Middle frontal gyrus (tissue), 1 donor: ENCODE data around the gene IQGAP2.

Experiments used
- DNase-seq: peaks from one replicate; pipeline ENCODE4 v3.0.0-alpha.2; 2015; ENCODE audit warnings: low spot score; ENCODE audit errors: extremely low spot score

IQGAP2 gene

DNA sequence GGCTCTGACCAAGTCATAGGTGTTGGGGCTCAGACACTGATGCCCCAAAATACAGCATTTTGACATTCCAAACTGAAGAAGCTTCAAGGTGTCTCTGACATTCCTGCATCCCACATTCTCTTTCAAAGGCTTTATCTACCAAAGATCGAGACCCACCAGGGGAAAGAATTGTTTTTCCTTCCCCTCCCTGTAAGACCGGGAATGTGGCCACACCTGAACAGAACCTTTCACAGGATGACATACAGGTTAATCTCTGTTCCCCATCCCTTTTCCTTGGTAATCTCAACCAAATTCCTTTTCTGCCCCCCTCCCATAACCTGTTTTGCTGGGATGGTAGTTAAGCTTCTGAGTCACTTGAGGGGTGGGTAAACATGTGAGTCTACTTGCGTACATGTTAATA is 72.3 kb downstream of the IQGAP2 start:
- DNase-seq = no peak

DNA sequence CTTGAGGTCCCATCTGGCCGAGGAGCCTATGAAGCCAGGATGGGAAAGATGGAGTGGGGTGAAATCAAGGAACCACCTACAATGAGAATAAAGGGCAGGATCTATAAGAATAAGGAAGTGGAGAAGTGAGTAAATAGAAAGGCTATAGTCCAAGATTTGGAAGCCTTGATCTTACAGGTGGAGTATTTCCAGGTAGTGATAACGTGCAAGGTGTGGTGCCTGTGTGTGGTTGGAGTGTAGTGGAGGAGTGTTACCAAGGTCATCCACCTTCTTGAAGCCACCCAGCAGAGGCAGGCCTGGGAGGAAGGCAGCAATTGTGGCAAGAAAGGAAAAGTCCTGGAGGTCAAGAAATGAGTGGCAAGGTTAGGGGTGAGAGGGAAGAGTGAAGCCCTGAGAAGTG is 72.9 kb downstream of the IQGAP2 start:
- DNase-seq = no peak

DNA sequence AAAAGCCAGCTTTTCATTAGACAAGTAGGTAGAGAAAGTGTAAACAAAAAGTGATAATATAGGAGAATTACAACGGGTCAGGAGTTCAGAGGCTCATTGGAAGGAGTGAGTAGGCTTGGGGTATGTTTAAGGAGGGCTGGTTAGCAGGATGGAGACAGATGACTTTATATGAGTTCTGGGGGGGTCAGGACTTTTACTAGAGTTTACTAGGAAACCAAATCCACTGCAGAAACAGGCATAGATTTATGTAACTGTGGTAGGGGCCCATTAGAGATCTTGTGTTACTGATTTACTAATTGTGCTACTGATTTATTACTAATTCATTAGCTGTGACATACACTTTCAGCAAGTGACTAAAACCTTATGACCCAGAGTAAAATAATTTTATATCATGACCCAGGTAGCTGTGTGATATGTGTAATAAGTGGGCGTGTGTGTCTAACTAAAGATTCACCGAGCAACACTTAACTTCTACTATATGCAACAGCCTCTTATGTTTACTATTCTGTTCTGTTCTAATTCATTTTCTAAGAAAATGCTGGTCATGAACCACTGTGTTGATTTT is 73.5 kb downstream of the IQGAP2 start:
- no peak for DNase-seq

DNA sequence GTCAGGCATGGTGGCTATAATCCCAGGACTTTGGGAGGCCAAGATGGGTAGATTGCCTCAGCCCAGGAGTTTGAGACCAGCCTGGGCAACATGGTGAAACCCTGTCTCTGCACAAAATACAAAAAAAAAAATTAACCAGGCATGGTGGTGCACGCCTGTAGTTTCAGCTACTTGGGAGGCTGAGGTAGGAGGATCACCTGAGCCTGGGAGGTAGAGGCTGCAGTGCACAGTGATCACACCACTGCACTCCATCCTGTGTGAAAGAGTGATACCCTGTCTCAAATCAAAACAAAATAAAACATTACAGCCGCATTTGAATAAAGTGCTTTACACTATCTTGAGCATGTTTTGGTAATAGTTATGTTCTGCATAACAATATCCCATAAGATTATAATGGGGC is 74.0 kb downstream of the IQGAP2 start:
- DNase-seq = no peak

DNA sequence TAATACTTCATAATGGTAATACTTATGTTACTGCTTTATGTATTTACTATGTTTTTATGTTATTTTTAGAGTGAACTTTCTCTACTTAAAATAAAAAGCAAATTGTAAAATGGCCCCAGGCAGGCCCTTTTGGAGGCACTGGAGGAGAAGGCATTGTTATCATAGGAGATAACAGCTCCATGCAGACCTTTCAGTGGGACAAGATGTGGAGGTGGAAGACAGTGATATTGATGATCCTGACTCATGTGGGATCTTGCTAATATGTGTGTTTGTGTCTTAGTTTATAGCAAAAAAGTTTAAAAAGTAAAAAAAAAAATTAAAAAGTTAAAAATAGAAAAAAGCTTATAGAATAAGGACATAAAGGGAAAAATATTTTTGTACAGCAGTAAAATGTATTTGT is 74.5 kb downstream of the IQGAP2 start:
- DNase-seq = no peak

DNA sequence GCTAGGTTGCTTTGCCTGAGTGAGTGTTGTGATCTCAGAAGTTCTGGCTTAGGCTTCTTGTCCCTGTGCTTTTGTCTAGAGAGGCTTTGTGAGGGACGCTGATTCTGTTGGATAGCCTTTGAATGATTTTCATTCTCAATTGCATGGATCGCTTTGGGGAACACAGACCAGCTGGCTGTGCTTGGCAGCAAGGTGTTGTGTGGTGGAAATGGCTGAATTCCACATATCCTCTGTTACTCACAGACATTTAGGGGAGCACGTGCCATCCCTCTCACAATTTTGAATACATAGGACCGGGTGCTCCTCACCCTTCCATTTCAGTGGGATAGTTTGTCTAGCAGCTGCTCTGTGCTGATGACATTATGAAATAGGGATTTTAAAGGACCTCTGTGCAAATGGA is 76.2 kb downstream of the IQGAP2 start:
- no peak for DNase-seq

DNA sequence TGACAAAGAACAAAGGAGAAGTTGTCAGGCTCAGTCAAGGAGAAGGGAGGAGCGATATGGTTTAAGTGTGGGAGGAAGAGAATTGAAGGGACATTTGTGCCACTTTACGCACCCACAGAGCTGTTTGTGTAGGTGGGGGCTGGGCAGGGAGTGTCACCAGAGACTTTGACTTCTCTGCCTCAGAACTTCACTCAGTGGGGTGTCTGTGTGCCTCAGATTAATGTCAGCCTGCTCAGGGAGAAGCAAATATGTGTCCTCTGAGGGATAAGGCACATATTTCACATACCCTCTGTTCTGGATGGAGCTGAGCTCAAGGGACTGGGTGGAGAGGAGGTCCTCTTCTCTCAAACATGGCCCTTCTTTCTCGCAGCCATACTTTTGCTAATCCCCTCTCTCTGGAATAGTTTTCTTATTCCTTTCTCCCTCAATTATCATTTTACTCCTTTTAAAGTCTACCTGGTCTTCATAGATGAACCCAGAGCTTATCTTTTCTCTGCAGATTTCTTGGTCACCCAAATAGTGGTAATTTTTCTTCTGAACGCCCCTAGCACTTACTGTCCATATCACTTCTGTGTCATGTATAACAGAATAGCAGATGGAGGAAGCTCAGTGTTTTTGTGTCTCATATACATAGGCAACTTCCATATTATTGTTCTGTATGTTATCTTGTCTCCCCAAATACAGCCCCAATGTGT is 77.0 kb downstream of the IQGAP2 start:
- DNase-seq = no peak

DNA sequence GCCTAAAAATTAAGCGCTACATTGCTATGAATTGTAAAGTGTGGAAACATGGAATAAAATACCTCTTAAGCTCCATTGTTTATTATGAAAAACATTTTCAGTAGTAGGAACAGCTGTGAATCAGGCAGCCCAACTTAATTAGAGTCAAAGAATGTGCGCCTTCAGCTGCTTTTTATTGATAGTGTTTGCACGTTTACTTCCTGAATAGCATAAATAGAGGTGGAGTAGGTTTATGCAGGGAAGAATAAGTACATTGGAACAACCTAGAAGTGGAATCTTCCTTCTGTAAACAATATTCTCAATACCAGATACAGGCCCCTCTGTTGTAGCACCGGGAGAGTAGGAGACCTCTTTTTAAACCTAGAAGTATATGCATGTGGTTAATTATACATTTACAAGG is 79.9 kb downstream of the IQGAP2 start:
- no peak for DNase-seq

DNA sequence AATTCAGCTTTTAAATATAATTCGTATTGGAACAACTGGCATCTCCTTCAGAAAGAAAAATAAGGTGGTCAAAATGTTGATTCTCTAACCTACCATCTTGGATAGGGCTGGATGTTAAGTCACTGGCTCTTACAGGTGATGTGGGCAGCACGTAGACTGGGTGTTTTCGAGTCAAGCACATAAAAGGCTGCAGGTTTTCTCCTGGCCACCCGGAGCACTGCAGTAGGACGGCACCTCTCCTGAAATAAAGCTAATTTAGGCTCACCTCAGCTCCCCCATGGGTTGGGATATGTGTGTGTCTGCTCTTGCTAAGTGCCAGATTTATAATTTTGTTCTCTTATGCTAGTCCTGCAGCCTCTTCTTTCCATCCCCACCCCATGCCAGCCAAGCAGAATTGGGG is 80.3 kb downstream of the IQGAP2 start:
- DNase-seq = no peak

DNA sequence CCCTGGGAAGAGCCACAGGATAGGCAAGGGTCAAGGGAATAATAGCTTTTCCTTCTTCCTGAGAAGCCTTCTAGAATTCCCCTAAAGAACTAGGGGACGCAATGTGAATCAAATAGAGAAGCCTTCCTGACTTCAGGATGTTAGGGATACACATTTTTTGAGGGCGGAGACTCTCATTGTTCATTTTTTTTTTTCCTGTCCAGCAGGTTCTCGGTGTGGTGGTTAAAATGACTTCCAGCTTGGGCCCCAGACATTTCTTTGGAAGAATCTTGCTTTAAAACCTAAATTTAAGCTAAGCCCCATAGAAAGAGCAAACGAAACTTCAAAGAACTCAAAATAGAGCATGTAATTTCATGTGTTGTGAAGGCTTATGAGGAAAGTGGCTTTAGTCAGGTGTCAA is 80.8 kb downstream of the IQGAP2 start:
- DNase-seq = no peak

DNA sequence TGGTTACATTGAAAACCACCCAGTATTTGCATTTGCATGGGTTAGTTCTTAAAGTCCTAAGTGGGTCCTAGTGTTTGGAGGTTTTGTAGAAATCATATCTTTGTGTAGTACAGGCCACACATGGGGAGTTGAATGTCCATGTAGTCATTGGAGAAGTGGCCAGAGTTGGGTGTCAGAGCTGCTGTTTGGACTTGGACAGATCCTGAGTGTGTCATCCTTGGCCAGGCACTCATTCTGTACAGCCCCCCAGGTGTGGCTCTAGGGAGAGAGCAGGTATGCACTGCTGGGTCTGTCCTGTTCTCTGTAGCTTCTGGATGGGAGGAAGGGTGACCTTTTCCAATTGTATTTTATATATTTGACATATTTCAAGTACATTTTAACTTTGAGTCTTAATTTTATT is 82.4 kb downstream of the IQGAP2 start:
- no peak for DNase-seq

DNA sequence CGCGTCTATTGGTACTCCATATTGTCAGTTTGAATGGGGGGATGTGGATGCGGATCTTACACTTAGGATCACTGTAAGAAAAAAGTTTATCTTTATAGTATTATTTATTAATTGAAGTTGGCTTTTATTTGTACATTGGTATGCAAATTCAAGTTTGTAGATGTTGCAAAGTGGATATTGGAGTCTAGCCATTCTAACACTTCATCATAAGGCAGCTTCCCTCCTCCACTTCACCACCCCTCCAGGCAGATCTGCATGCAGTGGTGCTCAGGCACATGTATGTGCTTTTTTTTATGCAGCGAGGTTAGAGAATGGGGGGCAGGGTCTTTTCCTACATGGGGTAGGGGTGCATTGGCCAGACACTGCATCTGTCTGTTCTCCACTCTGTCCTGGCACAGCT is 84.3 kb downstream of the IQGAP2 start:
- no peak for DNase-seq

DNA sequence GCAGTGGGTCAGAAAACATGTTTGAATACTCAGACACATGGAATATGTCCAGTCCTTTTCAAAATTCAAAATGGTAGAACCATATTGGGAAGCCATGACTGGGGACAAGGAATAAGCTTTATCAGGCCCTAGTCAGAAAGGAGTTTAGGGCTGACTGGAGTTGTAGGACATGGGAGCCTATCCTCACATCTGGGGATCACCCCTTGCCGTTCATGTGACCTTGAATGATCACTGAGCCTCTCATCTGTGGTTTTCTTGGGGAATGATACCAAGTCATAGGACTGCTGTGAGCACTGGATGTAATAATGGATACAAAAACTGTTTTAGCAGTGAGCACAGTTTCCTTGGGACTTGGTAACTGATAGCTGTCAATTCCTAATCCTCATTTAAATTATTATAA is 84.7 kb downstream of the IQGAP2 start:
- no peak for DNase-seq

DNA sequence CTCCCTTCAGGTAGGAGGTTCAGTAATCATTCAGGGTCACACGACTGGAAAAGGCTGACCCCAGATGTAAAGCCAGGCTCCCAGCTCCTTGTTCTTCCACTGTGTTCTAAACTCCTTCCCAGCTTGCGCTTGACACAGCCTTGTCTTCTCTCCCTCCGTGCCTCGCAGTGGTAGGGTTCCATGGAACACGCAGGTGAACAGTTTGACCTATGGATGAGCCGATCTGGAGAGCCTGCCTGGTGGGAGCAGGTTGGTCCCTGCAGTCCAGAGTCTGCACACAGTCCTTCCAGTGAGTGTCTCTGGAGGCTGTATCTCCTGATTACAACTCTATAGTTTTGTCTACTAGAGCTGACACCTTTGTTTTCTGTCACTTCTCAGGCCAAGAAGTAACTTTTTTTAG is 85.9 kb downstream of the IQGAP2 start:
- DNase-seq = no peak

DNA sequence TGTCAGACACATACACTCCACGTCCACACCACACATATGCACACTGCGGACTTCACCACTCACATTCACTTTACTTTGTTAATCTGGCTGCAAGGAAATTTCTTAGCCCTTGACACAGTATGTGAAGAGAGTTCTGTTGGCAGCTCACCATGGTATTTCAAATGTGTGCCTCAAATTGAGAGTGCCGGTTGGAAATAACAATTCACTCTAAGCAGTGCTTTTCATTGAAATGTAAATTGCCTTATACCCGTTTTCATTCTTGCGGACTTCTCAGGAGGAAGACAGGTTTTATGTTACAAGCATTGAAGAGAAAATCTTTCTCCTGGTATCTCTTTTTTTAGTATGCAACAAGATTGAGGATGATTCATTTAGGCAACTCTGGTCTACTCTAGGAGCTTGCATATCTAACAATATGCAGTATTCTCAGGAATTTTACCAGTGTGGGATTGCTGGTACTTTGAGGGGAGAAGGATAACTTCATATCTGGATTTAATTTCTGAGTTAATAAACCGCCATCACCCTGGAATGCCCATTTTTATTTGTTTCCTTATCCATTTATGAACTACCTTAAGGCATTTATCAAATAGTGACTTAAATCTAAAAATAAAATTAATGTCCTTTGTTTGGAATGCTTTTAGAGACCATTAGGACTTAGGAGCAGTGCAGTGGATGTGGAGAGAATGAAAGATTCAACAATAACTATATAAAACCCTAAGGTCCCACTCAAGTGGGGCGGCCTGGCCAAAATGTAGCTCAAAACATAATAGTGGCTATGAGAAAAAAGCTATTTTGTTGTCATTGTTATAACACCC is 87.0 kb downstream of the IQGAP2 start:
- no peak for DNase-seq

DNA sequence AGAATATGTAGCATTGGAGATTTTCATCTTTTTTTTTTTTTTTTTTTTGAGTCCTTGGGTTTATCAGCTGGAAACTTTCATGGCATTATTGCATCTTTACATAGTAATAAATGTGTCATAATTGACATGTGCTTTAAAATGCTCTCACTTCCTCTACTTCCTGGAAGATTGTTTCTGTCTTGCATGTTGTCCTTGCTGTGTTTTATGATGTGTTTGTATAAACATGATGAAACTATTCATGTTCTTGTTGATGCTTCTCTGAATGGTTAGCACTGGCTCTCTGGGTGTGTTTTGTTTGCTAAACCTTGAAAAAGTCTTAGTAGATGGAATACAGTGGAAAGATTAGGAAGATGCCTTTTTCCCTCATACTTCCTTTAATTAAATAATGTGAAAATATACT is 87.9 kb downstream of the IQGAP2 start:
- DNase-seq = no peak

DNA sequence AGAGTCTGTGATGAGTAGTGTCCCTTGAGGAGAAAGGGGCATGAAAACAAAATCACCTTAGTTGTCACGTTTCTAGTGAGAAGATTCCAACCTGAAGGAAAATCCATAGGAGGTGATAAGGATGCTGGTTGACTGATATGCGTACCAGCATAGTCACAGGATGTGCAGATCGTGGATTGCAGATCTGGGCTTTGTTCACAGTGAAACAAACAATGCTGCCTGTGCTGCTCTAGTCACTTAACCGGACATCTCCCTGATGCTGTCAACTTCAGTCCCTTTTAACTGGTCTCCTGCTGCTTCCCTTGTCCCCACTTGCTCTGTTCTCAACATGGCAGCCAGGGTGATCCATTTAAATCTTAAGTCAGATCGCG is 89.7 kb downstream of the IQGAP2 start:
- no peak for DNase-seq

DNA sequence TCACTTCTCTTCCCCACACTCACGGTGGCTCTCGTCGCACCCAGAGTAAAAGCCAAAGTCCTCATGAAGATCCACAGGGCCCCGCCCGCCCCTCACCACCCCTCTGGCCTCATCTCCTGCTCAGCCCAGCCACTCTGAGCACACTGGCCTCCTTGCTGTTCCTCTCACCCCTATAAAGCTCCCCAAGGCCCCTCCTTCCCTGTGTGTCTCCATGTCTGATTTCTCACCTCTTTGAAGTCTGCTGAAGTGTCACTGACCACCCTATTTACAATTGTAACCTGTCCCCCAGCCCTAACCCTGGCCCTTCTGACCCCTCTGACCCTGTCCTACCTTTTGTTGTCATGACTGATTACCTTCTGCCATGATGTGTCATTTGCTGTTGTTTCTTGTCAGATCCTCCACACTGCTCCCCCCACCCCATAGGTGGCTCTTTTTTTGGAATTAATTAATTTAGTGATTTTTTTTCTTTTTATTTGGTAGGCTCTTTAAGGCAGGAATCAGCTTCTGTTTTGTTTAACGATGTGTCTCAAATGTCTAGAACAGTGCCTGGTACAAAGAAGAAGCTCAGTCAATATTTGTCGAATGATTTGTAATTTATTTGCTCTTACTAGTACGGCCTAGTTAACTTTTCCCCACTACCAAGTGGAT is 90.2 kb downstream of the IQGAP2 start:
- no peak for DNase-seq

DNA sequence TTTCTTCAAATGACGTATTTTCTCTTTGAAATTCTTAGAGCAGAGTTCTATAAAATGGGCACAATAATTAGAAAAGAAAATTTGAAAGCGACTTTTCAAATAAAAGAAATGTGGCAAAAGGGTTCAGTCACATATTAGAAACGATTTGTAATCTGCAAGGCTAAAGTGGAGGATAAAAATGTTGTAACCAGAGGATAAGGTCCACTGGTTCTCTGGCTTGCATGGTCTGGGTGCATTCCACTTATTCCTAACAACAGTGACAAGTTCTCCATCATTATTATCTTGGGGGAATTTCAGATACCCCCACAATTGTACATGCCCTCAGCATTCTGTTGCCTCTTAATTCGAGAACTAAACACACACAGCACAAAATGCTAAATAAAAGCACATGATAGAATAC is 91.1 kb downstream of the IQGAP2 start:
- no peak for DNase-seq

DNA sequence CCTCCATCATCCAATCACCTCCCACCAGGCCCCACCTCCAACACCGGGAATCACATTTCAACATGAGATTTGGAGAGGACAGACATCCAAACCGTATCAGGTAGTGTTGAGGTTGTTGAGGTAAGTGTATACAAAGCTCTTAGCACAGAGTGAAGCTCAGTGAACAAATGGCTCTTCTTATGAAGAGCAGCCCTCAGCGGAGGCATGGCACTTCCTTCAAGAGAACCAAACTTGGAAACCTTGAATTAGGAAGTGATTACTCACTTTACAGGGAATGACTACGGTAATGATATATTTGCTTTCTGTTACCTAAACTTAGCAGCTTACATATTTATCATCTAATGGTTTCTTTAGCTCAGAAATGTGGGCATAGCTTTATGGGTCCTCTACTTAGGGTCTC is 92.8 kb downstream of the IQGAP2 start:
- no peak for DNase-seq

DNA sequence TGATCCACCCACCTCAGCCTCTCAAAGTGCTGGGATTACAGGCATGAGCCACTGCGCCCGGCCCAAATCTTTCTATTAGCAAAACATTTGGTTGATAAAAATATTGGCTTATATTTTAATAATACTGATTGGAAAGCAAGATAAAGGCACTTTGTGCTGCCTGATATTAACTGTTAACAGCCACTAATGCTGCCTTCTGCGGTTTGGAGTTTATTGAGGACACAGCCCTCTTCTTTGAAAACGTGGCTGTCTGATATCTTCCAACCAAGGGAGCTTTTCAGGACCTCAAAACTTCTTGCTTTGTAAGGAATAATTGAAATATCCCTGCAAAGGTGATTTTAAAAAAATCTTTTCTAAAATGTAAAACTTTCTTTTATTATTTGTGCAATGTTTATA is 94.0 kb downstream of the IQGAP2 start:
- no peak for DNase-seq

DNA sequence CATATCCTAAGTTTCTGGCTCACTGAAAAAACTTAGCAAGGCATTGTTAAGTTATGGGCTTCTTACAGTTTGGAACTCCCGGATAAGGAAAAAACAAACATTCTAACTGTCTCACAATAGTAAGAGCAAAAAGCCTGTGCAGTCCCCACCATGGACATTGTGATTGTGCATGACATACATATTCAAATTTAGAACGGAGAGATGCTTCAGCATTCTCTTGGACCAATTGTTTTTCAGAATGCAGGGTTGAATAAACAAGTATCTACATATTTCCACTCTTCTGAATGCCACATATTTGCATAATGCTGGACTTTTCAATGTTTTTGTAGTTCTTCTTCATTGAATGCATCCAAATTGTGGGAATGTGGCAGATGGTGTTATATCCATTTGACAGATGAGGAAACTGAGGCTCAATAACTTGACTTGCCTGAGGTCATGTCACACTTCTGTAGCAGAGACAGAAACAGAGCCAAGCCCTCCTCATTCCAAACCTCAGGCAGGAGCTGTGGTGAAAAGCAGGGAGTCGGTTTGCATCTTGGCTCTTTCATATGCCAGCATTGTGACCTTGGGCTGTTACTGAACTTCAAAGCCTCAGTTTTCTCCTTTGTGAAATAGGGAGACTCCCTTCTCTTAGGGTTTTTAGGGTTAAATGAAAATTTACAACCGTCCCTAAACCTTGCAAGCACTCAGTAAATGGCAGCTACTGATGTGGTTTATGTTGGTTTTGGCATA is 95.1 kb downstream of the IQGAP2 start:
- no peak for DNase-seq
